PC-9 (cell line): ENCODE data around the gene NDRG2.

Source experiments
- EZH2 ChIP-seq: fragments of 200-600 bp; sonication (generic); IDR thresholded peaks from 2 replicates; pipeline ENCODE4 v1.8.0; 2017; ENCODE audit warnings: antibody characterized with exemption, low read depth
- TF ChIP-seq, protein P1 (sequence below): fragments of 200-600 bp; sonication (generic); conservative IDR thresholded peaks from 2 replicates; pipeline ENCODE4 v1.6.1; 2017; ENCODE audit warnings: mixed run types, antibody characterized with exemption, mild to moderate bottlenecking, moderate library complexity

GRCh38 chr14:21001218-21001617 lies 23.6 kb downstream of the NDRG2 start:
- TF ChIP-seq, protein P1, sequence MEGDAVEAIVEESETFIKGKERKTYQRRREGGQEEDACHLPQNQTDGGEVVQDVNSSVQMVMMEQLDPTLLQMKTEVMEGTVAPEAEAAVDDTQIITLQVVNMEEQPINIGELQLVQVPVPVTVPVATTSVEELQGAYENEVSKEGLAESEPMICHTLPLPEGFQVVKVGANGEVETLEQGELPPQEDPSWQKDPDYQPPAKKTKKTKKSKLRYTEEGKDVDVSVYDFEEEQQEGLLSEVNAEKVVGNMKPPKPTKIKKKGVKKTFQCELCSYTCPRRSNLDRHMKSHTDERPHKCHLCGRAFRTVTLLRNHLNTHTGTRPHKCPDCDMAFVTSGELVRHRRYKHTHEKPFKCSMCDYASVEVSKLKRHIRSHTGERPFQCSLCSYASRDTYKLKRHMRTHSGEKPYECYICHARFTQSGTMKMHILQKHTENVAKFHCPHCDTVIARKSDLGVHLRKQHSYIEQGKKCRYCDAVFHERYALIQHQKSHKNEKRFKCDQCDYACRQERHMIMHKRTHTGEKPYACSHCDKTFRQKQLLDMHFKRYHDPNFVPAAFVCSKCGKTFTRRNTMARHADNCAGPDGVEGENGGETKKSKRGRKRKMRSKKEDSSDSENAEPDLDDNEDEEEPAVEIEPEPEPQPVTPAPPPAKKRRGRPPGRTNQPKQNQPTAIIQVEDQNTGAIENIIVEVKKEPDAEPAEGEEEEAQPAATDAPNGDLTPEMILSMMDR = no peak
- TF ChIP-seq EZH2 = no peak
